Small intestine (tissue), 7 donors: ENCODE data around the gene ZSWIM1. TPM values are rescaled to one million over a fixed set of nuclear protein-coding genes. Genes with fewer than 3 reads are reported as not detected.
A peak's percentile ranks its signal among the peaks of the same experiment; 100 is the strongest.

Experiments
- DNase-seq, 2 donors: peaks; one replicate each; pipeline versions ENCODE4 v3.0.0 to v3.0.0-alpha.2; 2013
- FAIRE-seq: peaks from 2 replicates; lab custom pipeline; 2012; peaks lifted over from hg19 to GRCh38; lab: Jason Lieb, UNC
- H3K27ac ChIP-seq, 3 donors: one replicate each; pipeline ENCODE4 v1.5.1; 2013; ENCODE audit warnings: low read length in 2 of 3, mild to moderate bottlenecking in 2 of 3, control low read depth in 1 of 3, inconsistent platforms in 1 of 3, low read depth in 1 of 3, moderate library complexity in 1 of 3
- H3K27me3 ChIP-seq, 3 donors: one replicate each; pipeline ENCODE4 v1.6.1; 2013; ENCODE audit warnings: low read length in 3 of 3, inconsistent platforms in 1 of 3; ENCODE audit not compliant: control insufficient read depth in 3 of 3, insufficient read depth in 3 of 3
- H3K36me3 ChIP-seq, 3 donors: one replicate each; pipeline ENCODE4 v1.6.1; 2013; ENCODE audit warnings: low read length in 3 of 3, inconsistent platforms in 1 of 3, low read depth in 1 of 3, mild to moderate bottlenecking in 1 of 3, moderate library complexity in 1 of 3; ENCODE audit not compliant: control insufficient read depth in 3 of 3, insufficient read depth in 2 of 3
- H3K4me1 ChIP-seq, 3 donors: one replicate each; pipeline ENCODE4 v1.6.1; 2013; ENCODE audit warnings: low read length in 2 of 3, inconsistent platforms in 1 of 3, low read depth in 1 of 3, mild to moderate bottlenecking in 1 of 3, moderate library complexity in 1 of 3; ENCODE audit not compliant: control insufficient read depth in 3 of 3, insufficient read depth in 2 of 3
- H3K4me3 ChIP-seq, 3 donors: one replicate each; pipeline ENCODE4 v1.5.1; 2013; ENCODE audit warnings: low read length in 3 of 3, control low read depth in 1 of 3, inconsistent platforms in 1 of 3, low read depth in 1 of 3, mild to moderate bottlenecking in 1 of 3, moderate library complexity in 1 of 3
- H3K9me3 ChIP-seq, 2 donors: one replicate each; pipeline ENCODE4 v1.6.1; 2013; ENCODE audit warnings: low read depth in 1 of 2, low read length in 1 of 2; ENCODE audit not compliant: control insufficient read depth in 2 of 2, insufficient read depth in 1 of 2
- WGBS, 3 donors: extraction: QIAGEN DNeasy Blood & Tissue Kit; methylation state at CpG; one replicate each; pipeline ENCODE4 v1.1.7; 2013; 5-methylcytosine and 5-hydroxymethylcytosine counted together
- polyA plus RNA-seq, 4 donors: library from polyadenylated mRNA; stranded (reverse) in 3 of 4; unstranded in 1 of 4; fragments of 200-250 nt in 3 of 4; fragments of 120-200 nt in 1 of 4; gene quantifications; one replicate each; pipeline versions ENCODE4 v1.2.1 to v1.2.3, GENCODE V29; 2013
- donor health status: healthy with polysubstance abuse.
- donor health status: control.
- donor health status: control.
- donor health status: Bipolar disorder and iron deficiency.
- donor health status: healthy.

Gene ZSWIM1
- polyA plus RNA-seq, 4 donors = 2.5 to 17.1 (median 3.6) TPM

DNA sequence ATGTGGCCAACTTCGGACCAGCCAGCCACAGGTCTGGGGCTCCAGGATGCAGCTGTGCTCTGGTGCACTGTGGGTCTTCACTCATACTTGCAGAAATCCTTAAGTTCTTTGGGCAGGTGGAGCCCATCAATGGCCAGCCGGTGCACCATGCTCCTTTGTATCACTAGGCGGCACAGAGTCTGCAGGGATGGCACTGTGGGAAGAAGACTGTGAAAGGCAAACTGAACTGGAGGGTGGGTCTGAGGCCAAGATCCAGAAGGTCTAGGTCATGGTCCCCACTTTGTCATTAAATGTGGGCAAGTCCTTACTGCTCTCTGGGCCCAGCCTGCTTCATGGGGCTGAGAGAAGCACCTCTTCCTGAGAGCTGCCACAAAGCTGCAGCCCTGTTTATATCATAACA lies 7.7 kb downstream of the ZSWIM1 start:
- peaks cover 0 to 25% (median 6%) of the 10 kb centered on the region in 3 donors for H3K4me1 ChIP-seq
- H3K36me3 ChIP-seq = peaks cover 0 to 52% (median 2%) of the 10 kb centered on the region in 3 donors
- H3K9me3 ChIP-seq = no peaks in the 10 kb centered on the region
- WGBS, 3 donors = 88 to 94% (median 89%) methylated on average over 3 of the region's 3 CpGs
- FAIRE-seq = no peak
- no peak for DNase-seq
- no peaks in the 10 kb centered on the region for H3K27me3 ChIP-seq
- H3K4me3 ChIP-seq = peak overlapping the region in 1 of 3 donors; percentile 70
- H3K27ac ChIP-seq = no peak overlapping the region

- Histone ChIP-seq H3K36me3 (peaks cover 2 to 57% (median 6%) of the 10 kb centered on the region in 3 donors), H3K4me3 (peak overlapping the region; percentile 70 to 90 (median 81)), H3K4me1 (peaks cover 0 to 27% (median 6%) of the 10 kb centered on the region in 3 donors), H3K27ac (peak overlapping the region; percentile 69 to 86 (median 85)), H3K9me3 (no peaks in the 10 kb centered on the region), H3K27me3 (no peaks in the 10 kb centered on the region)
- WGBS, 3 donors = 1 to 4% (median 2%) methylated on average over 68 to 79 of the region's 79 CpGs
- DNase-seq (peak; percentile 74 to 90), FAIRE-seq (no peak)
These were observed 9.3 kb downstream of the ZSWIM1 start for GRCh38 chr20:45890077-45890984.

- Histone ChIP-seq H3K4me3 (peak within 1 kb of the TSS; percentile 70 to 90 (median 81)), H3K36me3 (peaks cover 2 to 64% (median 6%) of the 10 kb centered on the region in 3 donors), H3K27me3 (no peaks in the 10 kb centered on the region), H3K9me3 (no peaks in the 10 kb centered on the region), H3K4me1 (peaks cover 0 to 25% (median 6%) of the 10 kb centered on the region in 3 donors), H3K27ac (peak within 1 kb of the TSS; percentile 69 to 86 (median 85))
- FAIRE-seq (no peak), DNase-seq (peak; percentile 96 to 98)
- WGBS, 3 donors = 0 to 1% (median 0%) methylated on average over 57 to 78 of the region's 78 CpGs
These were observed 10.3 kb downstream of the ZSWIM1 start, which contains the start of the genes CTSA and NEURL2 for GRCh38 chr20:45890985-45891983. Gene CTSA (plus strand): TSS chr20:45891335. CDS start chr20:45891569, 234 bp downstream. Gene NEURL2 (minus strand): TSS chr20:45891208. CDS start chr20:45890991, 217 bp downstream.

GRCh38 chr20:45892049-45892825 lies 11.2 kb downstream of the ZSWIM1 start:
- H3K27ac ChIP-seq = peak overlapping the region; percentile 12 to 86 (median 39)
- peak; percentile 48 to 49 for DNase-seq
- WGBS, 3 donors = 76 to 81% (median 80%) methylated on average over 9 of the region's 9 CpGs

DNA sequence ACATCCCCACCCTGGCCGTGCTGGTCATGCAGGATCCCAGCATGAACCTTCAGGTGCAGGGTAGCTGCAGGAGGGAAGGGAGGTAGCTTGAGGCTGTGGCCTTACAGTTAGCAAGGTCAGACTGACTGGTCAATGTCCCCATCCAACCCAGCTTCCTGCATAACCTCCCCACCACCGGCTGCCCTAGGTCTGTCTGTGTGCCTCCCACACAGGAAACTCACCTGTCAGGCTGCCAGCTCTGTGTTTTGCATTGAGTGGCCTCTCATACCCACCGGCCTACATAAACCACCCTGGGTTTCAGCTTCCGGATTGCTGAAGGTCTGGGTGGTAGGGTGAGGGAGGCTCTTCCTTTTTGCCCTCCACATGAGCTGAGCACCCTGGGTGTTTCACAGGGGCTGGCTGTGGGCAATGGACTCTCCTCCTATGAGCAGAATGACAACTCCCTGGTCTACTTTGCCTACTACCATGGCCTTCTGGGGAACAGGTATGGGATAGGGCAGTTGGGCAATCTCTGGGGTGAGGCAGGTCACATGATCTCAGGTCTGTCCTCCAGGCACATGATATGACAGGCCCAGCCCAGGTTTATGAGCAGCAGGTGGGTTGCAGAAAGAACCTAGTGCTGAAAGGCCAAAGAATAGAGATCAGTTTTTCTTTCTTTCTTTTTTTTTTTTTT lies 11.9 kb downstream of the ZSWIM1 start:
- H3K27ac ChIP-seq = peak overlapping the region in 2 of 3 donors; percentile 12 to 86
- peak overlapping the region in 1 of 3 donors; percentile 70 for H3K4me3 ChIP-seq
- FAIRE-seq = no peak
- WGBS, 3 donors = 47 to 69% (median 61%) methylated on average over 4 of the region's 4 CpGs
- H3K9me3 ChIP-seq = no peaks in the 10 kb centered on the region
- DNase-seq = peak; percentile 76 to 92
- H3K27me3 ChIP-seq = no peaks in the 10 kb centered on the region
- H3K4me1 ChIP-seq = peaks cover 0 to 22% (median 6%) of the 10 kb centered on the region in 3 donors
- peaks cover 5 to 66% (median 11%) of the 10 kb centered on the region in 3 donors for H3K36me3 ChIP-seq

More at GRCh38 chr20:45892049-45892825, 11.2 kb downstream of the ZSWIM1 start:
- Histone ChIP-seq H3K4me1 (peaks cover 0 to 22% (median 6%) of the 10 kb centered on the region in 3 donors), H3K9me3 (no peaks in the 10 kb centered on the region), H3K36me3 (peaks cover 2 to 64% (median 11%) of the 10 kb centered on the region in 3 donors), H3K4me3 (peak overlapping the region; percentile 70 to 90 (median 81)), H3K27me3 (no peaks in the 10 kb centered on the region)
- FAIRE-seq = no peak

DNA sequence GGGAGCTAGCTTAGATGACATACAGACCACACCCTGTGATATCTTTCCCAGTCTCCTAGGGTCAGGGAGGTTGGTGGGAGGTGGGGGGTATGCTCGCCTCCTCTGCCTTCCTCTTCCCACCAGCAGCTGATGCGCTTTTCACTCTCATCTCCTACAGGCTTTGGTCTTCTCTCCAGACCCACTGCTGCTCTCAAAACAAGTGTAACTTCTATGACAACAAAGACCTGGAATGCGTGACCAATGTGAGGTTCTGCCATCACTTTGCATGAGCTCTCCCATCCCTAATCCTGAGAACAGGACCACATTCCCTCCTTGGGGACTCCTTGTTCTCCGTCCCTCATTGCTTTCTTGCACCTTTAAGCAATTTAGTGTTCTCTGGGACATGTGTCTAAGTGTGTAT lies 12.8 kb downstream of the ZSWIM1 start:
- peak overlapping the region in 1 of 3 donors; percentile 86 for H3K27ac ChIP-seq
- FAIRE-seq = no peak

DNA sequence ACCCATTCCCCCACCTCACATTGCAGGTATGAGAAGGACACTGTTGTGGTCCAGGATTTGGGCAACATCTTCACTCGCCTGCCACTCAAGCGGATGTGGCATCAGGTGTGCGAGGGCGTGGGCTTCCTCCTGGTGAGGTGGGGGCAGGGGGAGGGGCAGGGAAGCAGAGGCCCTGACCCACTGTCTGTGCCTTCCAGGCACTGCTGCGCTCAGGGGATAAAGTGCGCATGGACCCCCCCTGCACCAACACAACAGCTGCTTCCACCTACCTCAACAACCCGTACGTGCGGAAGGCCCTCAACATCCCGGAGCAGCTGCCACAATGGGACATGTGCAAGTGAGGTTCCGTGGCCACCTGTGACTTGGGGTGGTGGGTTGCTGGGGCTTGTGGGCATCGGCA lies 13.8 kb downstream of the ZSWIM1 start:
- Histone ChIP-seq H3K36me3 (peaks cover 5 to 75% (median 11%) of the 10 kb centered on the region in 3 donors), H3K9me3 (no peaks in the 10 kb centered on the region), H3K27me3 (no peaks in the 10 kb centered on the region), H3K27ac (no peak overlapping the region), H3K4me1 (peaks cover 0 to 22% (median 6%) of the 10 kb centered on the region in 3 donors), H3K4me3 (no peak overlapping the region)
- DNase-seq = no peak
- 77 to 89% (median 79%) methylated on average over 12 of the region's 12 CpGs for WGBS, 3 donors
- no peak for FAIRE-seq

More for the DNA sequence above, 12.8 kb downstream of the ZSWIM1 start:
- Histone ChIP-seq H3K4me1 (peaks cover 0 to 22% (median 6%) of the 10 kb centered on the region in 3 donors), H3K27me3 (no peaks in the 10 kb centered on the region), H3K9me3 (no peaks in the 10 kb centered on the region), H3K4me3 (peak overlapping the region in 1 of 3 donors; percentile 70), H3K36me3 (peaks cover 5 to 67% (median 11%) of the 10 kb centered on the region in 3 donors)
- WGBS, 3 donors = 88 to 98% (median 93%) methylated on average over 4 of the region's 4 CpGs
- no peak for DNase-seq
